Measurements from ENCODE around the gene PRKAB2.
"Not testable (repeated sequence)": the region's sequence is repeated elsewhere in the genome, so short reads cannot be mapped to it uniquely, and the experiment has no call there.

PRKAB2 gene

DNA sequence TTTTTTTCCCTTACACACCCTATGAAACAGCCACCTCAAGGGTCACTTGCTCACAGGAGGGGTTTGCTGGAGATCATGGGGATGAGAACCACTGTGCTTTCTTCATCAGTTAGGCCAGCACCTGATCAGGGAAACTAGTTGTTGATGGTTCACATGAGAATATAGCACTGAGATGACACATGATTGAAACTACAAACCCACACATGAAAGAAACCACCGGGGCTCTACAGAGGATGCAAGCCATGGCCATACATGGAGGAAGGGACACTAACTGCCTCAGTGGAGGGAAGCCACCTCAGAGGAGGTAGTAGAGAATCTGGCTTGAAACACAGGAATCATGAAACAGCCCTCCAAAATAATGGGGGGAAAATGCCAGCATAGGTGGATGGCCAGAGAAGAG, 63.2 kb downstream of the PRKAB2 start:
- DNase-seq = no peak

DNA sequence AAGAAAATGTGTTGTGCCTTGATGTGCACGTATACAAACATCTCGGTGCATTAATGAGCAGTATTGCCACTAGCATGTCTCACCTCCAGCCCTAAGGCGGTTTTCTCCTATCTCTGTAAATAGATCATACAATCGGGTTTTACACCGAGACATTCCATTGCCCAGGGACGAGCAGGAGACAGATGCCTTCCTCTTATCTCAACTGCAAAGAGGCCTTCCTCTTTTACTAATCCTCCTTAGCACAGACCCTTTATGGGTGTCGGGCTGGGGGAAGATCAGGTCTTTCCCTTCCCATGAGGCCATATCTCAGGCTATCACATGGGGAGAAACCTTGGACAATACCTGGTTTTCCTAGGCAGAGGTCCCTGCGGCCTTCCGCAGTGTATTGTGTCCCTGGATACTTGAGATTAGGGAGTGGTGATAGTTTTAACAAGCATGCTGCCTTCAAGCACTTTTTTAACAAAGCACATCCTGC, 65.8 kb downstream of the PRKAB2 start:
- DNase-seq = not testable (repeated sequence)

DNA sequence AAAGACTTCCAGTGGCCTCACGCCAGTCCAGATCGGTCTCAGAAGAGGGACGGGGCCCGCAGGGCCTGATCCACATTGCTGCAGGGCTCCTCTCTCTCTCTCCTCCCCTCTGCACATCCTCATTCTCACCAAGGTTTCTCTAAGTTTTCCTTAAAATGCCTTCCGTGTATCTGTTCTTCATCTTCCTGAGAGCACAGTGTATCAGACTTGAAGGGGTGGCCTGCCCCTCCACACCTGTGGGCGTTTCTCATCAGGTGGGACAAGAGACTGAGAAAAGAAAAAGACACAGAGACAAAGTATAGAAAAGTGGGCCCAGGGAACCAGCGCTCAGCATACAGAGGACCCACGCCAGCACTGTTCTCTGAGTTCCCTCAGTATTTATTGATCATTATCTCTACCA, 66.4 kb downstream of the PRKAB2 start:
- DNase-seq = no peak

Data from CD4-positive, alpha-beta T cell treated with Interleukin-4 for 4 hours (primary cell).